BLaER1 (cell line): ENCODE data around the gene ANOS1.
"Not testable (repeated sequence)": the region's sequence is repeated elsewhere in the genome, so short reads cannot be mapped to it uniquely, and the experiment has no call there.

Experiments used
- H3K27ac ChIP-seq: shearing (Covaris generic); formaldehyde crosslinking; 2 replicates; pipeline ENCODE4 v1.8.1; 2022
- H3K27me3 ChIP-seq: shearing (Covaris generic); formaldehyde crosslinking; 2 replicates; pipeline ENCODE4 v1.8.1; 2022
- H3K36me3 ChIP-seq: shearing (Covaris generic); formaldehyde crosslinking; 2 replicates; pipeline ENCODE4 v1.8.1; 2022
- H3K4me1 ChIP-seq: shearing (Covaris generic); formaldehyde crosslinking; 2 replicates; pipeline ENCODE4 v1.8.1; 2022
- H3K4me2 ChIP-seq: shearing (Covaris generic); formaldehyde crosslinking; 2 replicates; pipeline ENCODE4 v1.8.1; 2022
- H3K4me3 ChIP-seq: shearing (Covaris generic); formaldehyde crosslinking; 2 replicates; pipeline ENCODE4 v1.8.1; 2022
- H3K9ac ChIP-seq: shearing (Covaris generic); formaldehyde crosslinking; 2 replicates; pipeline ENCODE4 v1.8.1; 2022
- H3K9me3 ChIP-seq: shearing (Covaris generic); formaldehyde crosslinking; 2 replicates; pipeline ENCODE4 v1.8.1; 2022
- H4K20me1 ChIP-seq: shearing (Covaris generic); formaldehyde crosslinking; 2 replicates; pipeline ENCODE4 v1.8.1; 2022
- Cebpa-rat ChIP-seq: shearing (Covaris generic); IDR thresholded peaks from 2 replicates; pipeline ENCODE4 v1.8.1; 2022

Gene ANOS1

GRCh38 chrX:8565729-8566128 is 166.2 kb downstream of the ANOS1 start:
- no peak overlapping the region for H3K9ac ChIP-seq
- H3K27ac ChIP-seq, result no peak overlapping the region
- H3K36me3 ChIP-seq, result no peaks in the 10 kb centered on the region
- no peaks in the 10 kb centered on the region for H3K9me3 ChIP-seq
- H3K4me2 ChIP-seq, result no peak overlapping the region
- H3K27me3 ChIP-seq, result no peaks in the 10 kb centered on the region
- H4K20me1 ChIP-seq, result no peaks in the 10 kb centered on the region
- H3K4me3 ChIP-seq, result no peak overlapping the region
- no peak for TF ChIP-seq Cebpa-rat
- H3K4me1 ChIP-seq, result no peaks in the 10 kb centered on the region

DNA sequence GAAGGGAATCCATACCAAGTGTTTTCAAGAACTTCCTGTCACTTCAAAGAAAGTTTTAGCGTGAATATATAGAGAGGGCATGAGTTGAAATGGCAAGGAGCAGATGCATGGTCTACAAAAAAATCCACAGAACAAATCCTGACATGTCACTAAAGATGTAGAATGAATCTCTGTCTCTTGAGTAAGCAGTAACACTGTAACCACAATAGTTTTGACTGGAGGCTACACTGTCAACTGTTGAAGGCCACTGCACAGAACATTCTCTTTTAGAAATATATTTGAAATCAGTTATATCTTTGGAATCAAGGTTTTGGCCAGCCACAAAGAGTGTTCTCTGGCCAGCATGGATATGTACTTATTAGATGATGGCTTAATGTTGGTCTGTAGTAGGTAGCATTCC is 183.5 kb downstream of the ANOS1 start:
- no peaks in the 10 kb centered on the region for H3K4me1 ChIP-seq
- no peak overlapping the region for H3K4me3 ChIP-seq
- no peaks in the 10 kb centered on the region for H4K20me1 ChIP-seq
- H3K27ac ChIP-seq, result no peak overlapping the region
- H3K9ac ChIP-seq, result no peak overlapping the region
- no peaks in the 10 kb centered on the region for H3K27me3 ChIP-seq
- TF ChIP-seq Cebpa-rat, result no peak
- H3K36me3 ChIP-seq, result no peaks in the 10 kb centered on the region
- no peaks in the 10 kb centered on the region for H3K9me3 ChIP-seq
- H3K4me2 ChIP-seq, result no peak overlapping the region

DNA sequence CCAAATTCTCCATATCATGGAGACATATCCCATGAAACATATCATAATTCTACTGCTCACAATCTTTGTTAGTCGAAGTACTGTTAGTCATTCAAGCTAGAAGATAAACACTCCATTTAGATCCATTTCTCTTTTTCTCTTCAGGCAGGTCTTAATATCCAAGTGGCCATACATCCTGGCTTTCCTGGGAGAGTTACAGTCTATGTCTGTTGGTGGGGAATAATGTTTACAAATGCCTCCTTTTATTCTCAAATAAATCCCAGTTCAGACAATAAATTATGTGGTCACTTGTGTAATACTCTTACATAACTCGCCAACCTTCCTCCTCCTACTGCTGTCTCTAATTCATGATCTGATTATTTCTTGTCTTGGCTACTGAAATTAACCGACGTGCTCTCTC is 185.2 kb downstream of the ANOS1 start:
- Histone ChIP-seq H3K27ac (no peak overlapping the region), H3K4me2 (no peak overlapping the region), H3K4me3 (no peak overlapping the region), H4K20me1 (no peaks in the 10 kb centered on the region), H3K9ac (no peak overlapping the region), H3K36me3 (no peaks in the 10 kb centered on the region), H3K27me3 (no peaks in the 10 kb centered on the region), H3K9me3 (no peaks in the 10 kb centered on the region), H3K4me1 (no peaks in the 10 kb centered on the region)
- TF ChIP-seq Cebpa-rat, result no peak

DNA sequence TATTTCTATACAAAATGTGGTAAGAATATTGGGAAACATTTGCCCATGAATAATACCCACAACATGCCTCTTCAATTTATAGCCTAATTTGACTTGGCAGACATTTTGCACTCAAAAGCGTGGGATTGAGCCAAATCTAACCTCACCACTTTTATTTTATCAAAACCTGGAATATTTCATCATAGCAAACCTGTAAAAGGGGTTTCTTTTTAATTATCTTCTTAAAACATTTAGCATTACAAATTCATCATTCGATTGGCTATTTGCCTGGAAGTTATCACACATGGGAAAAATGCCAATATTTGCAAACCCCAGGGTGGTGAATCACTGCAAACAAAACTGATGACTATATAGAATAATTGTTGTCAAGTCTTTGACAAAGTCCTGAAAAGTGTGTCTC is 211.1 kb downstream of the ANOS1 start:
- H3K27me3 ChIP-seq, result no peaks in the 10 kb centered on the region
- no peak for TF ChIP-seq Cebpa-rat
- H3K4me1 ChIP-seq, result no peaks in the 10 kb centered on the region
- H3K36me3 ChIP-seq, result no peaks in the 10 kb centered on the region
- H3K4me3 ChIP-seq, result no peak overlapping the region
- no peak overlapping the region for H3K4me2 ChIP-seq
- no peaks in the 10 kb centered on the region for H3K9me3 ChIP-seq
- no peaks in the 10 kb centered on the region for H4K20me1 ChIP-seq
- H3K27ac ChIP-seq, result no peak overlapping the region
- H3K9ac ChIP-seq, result no peak overlapping the region

DNA sequence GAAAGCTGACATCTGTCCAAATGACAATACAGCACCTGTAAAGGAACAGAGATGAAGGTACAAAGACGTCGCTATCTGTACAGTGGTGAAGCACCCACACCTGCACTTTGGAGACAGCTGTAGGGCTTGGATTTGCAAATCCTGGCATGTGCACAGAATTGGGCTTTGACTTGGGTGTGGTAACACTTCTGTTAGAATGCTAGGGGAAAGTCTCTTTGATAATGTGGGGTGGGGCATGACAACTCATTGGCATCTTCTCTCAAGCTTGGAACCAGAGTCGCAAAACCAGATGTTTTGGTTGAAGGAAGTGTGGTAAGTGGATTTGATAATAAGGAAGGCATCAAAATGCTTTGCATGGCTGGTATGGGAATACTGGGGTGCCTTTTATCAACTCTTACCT is 211.8 kb downstream of the ANOS1 start:
- H3K4me2 ChIP-seq, result no peak overlapping the region
- no peaks in the 10 kb centered on the region for H3K9me3 ChIP-seq
- TF ChIP-seq Cebpa-rat, result no peak
- no peaks in the 10 kb centered on the region for H3K4me1 ChIP-seq
- no peak overlapping the region for H3K4me3 ChIP-seq
- no peaks in the 10 kb centered on the region for H3K36me3 ChIP-seq
- no peaks in the 10 kb centered on the region for H4K20me1 ChIP-seq
- no peak overlapping the region for H3K9ac ChIP-seq
- no peaks in the 10 kb centered on the region for H3K27me3 ChIP-seq
- no peak overlapping the region for H3K27ac ChIP-seq

GRCh38 chrX:8504451-8504850 is 227.5 kb downstream of the ANOS1 start:
- H3K27ac ChIP-seq, result no peak overlapping the region
- H3K27me3 ChIP-seq, result no peaks in the 10 kb centered on the region
- H3K4me1 ChIP-seq, result no peaks in the 10 kb centered on the region
- H3K36me3 ChIP-seq, result no peaks in the 10 kb centered on the region
- no peak overlapping the region for H3K4me3 ChIP-seq
- no peaks in the 10 kb centered on the region for H4K20me1 ChIP-seq
- no peak overlapping the region for H3K4me2 ChIP-seq
- H3K9me3 ChIP-seq, result no peaks in the 10 kb centered on the region
- no peak for TF ChIP-seq Cebpa-rat
- H3K9ac ChIP-seq, result no peak overlapping the region

- not testable (repeated sequence) for H3K27ac ChIP-seq, H3K36me3 ChIP-seq, H3K4me2 ChIP-seq, H3K4me1 ChIP-seq, H3K4me3 ChIP-seq, H3K27me3 ChIP-seq, H3K9me3 ChIP-seq, H4K20me1 ChIP-seq, H3K9ac ChIP-seq
Measured at GRCh38 chrX:8502101-8502500, 229.8 kb downstream of the ANOS1 start.

- H3K4me1 ChIP-seq, result no peaks in the 10 kb centered on the region
- no peak overlapping the region for H3K27ac ChIP-seq
Measured at GRCh38 chrX:8500203-8500602, 231.7 kb downstream of the ANOS1 start.

GRCh38 chrX:8495036-8495435 is 236.9 kb downstream of the ANOS1 start:
- not testable (repeated sequence) for H3K4me3 ChIP-seq, H3K4me1 ChIP-seq, H3K4me2 ChIP-seq, H3K36me3 ChIP-seq, H4K20me1 ChIP-seq, H3K27me3 ChIP-seq, H3K9me3 ChIP-seq, H3K27ac ChIP-seq, H3K9ac ChIP-seq

More at GRCh38 chrX:8500203-8500602, 231.7 kb downstream of the ANOS1 start:
- Histone ChIP-seq H3K4me3 (no peak overlapping the region), H3K27me3 (no peaks in the 10 kb centered on the region), H3K36me3 (no peaks in the 10 kb centered on the region), H4K20me1 (no peaks in the 10 kb centered on the region), H3K4me2 (no peak overlapping the region), H3K9ac (no peak overlapping the region), H3K9me3 (no peaks in the 10 kb centered on the region)
- TF ChIP-seq Cebpa-rat, result no peak

DNA sequence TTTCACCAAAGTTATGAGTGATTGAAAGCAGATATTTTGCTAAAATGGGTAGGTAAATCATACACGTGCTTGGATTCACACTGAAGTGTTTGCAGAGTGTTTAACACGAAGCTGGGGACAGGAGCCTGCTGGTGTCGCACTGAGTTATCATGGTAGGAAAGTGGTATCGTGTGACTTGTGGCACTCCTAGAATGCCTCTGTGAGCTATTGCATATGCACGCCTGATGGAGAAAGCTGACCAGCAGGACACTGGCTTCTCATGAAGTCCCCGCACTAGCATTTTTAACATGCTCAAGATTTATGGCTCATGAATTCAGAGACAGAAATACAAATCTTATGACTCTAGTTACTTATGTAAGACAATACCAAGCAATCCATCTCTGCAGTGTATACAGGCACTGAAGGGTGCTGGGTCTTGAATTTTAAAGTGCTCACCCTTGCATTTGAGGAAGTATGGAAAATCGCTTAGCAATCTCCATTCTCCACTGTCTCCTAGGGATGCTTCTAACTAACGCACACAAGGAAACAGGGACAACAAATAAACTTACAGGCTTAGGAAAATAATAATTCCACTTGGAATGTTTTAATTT is 247.5 kb downstream of the ANOS1 start:
- no peak overlapping the region for H3K4me2 ChIP-seq
- no peaks in the 10 kb centered on the region for H3K9me3 ChIP-seq
- H3K27ac ChIP-seq, result no peak overlapping the region
- H3K4me1 ChIP-seq, result no peaks in the 10 kb centered on the region
- H4K20me1 ChIP-seq, result no peaks in the 10 kb centered on the region
- no peak overlapping the region for H3K9ac ChIP-seq
- TF ChIP-seq Cebpa-rat, result no peak
- H3K27me3 ChIP-seq, result no peaks in the 10 kb centered on the region
- no peaks in the 10 kb centered on the region for H3K36me3 ChIP-seq
- H3K4me3 ChIP-seq, result no peak overlapping the region
